Fibroblast of pulmonary artery (primary cell): ENCODE data around the gene SNX33.

Source experiments
- DNase-seq: peaks from one replicate; pipeline ENCODE4 v3.0.0-alpha.2; 2010; ENCODE audit warnings: low read depth
- H3K4me3 ChIP-seq: replicated peaks from 2 replicates; pipeline ENCODE4 v1.5.1; 2011; ENCODE audit warnings: low read depth, mild to moderate bottlenecking, control low read depth, low read length, moderate library complexity
- TF ChIP-seq, protein P1 (sequence below): IDR thresholded peaks from 2 replicates; pipeline ENCODE4 v1.5.1; 2011; ENCODE audit warnings: mild to moderate bottlenecking, control low read depth, low read length, inconsistent platforms; ENCODE audit errors: missing control alignments

Gene SNX33, protein sequence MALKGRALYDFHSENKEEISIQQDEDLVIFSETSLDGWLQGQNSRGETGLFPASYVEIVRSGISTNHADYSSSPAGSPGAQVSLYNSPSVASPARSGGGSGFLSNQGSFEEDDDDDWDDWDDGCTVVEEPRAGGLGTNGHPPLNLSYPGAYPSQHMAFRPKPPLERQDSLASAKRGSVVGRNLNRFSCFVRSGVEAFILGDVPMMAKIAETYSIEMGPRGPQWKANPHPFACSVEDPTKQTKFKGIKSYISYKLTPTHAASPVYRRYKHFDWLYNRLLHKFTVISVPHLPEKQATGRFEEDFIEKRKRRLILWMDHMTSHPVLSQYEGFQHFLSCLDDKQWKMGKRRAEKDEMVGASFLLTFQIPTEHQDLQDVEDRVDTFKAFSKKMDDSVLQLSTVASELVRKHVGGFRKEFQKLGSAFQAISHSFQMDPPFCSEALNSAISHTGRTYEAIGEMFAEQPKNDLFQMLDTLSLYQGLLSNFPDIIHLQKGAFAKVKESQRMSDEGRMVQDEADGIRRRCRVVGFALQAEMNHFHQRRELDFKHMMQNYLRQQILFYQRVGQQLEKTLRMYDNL

GRCh38 chr15:75647370-75648155 lies at the start of gene SNX33:
Gene SNX33 (plus strand): TSS chr15:75647912. CDS start chr15:75649103, 1,191 bp downstream.
- TF ChIP-seq, protein P1, sequence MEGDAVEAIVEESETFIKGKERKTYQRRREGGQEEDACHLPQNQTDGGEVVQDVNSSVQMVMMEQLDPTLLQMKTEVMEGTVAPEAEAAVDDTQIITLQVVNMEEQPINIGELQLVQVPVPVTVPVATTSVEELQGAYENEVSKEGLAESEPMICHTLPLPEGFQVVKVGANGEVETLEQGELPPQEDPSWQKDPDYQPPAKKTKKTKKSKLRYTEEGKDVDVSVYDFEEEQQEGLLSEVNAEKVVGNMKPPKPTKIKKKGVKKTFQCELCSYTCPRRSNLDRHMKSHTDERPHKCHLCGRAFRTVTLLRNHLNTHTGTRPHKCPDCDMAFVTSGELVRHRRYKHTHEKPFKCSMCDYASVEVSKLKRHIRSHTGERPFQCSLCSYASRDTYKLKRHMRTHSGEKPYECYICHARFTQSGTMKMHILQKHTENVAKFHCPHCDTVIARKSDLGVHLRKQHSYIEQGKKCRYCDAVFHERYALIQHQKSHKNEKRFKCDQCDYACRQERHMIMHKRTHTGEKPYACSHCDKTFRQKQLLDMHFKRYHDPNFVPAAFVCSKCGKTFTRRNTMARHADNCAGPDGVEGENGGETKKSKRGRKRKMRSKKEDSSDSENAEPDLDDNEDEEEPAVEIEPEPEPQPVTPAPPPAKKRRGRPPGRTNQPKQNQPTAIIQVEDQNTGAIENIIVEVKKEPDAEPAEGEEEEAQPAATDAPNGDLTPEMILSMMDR, result peak; percentile 29
- DNase-seq, result peak; percentile 92

GRCh38 chr15:75598361-75598760 lies 49.4 kb upstream of the SNX33 start:
- DNase-seq, result no peak
- TF ChIP-seq, protein P1, result no peak
- no peak overlapping the region for H3K4me3 ChIP-seq

More at GRCh38 chr15:75647370-75648155, at the start of gene SNX33:
- peak within 1 kb of the TSS; percentile 93 for H3K4me3 ChIP-seq

- no peak overlapping the region for H3K4me3 ChIP-seq
- TF ChIP-seq, protein P1, result no peak
- no peak for DNase-seq
Measured at GRCh38 chr15:75599401-75599800, 48.3 kb upstream of the SNX33 start.

DNA sequence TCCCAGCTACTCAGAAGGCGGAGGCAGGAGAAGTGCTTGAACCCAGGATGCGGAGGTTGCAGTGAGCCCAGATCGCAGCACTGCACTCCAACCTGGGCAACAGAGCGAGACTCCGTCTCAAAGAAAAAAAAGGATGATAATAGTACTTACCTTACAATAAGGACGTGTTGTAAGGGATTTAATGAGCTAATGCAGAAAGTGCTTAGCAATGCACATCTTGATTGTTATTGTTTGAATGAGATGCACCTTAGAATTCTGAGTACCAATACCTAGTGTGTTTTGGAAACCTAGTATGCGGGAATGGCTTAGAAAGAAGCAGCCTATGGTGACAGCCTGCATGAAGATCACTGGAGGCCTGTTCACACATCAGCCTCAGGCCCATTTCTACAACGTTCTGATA lies 41.7 kb upstream of the SNX33 start:
- H3K4me3 ChIP-seq, result no peak overlapping the region
- no peak for DNase-seq
- TF ChIP-seq, protein P1, result no peak

DNA sequence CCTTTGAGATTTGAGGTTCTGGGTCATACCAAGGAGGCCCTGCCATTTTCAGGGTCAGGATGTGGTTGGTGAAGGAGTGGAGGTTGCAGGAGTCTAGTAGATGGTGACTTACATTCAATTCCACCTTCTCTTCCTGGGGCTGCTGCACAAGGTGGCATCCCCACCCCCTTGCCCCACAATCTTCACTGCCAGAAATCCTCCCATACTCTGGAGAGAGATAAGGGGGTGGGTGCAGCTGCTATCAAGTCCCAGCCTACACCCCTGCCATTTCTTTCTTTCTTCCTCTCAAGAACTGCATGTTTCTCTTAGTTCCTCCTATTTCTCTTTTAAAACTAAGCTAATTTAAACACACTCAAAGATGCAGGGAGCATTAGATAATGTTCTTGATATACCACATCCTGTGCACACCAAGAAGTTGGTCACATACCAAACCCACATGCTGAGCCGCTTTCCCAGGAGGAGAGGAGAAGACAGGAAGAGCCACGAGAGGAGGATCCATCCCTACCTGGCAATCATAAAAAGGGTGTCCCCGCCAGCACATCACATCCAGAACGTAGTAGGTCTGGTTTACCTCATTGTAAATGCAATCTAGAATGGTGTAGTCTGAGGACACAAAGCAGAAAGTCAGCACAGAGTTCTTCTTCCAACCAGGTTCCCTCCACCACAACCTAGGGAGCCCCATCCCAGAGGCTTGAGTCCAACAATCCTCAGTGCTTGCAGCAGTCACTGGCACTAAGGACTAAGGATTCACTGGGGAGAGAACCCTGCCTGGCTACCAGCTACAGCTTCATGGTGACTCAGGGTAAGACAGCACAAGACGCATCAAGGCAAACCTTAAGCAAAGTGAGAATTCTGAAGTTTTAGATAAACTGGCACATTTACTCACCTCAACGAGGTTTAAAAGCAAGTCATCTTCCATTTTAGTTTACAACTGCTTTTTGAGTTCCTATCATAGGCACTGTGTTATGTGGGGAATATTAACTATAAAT lies 40.7 kb upstream of the SNX33 start:
- DNase-seq, result no peak
- TF ChIP-seq, protein P1, result no peak
- no peak overlapping the region for H3K4me3 ChIP-seq

DNA sequence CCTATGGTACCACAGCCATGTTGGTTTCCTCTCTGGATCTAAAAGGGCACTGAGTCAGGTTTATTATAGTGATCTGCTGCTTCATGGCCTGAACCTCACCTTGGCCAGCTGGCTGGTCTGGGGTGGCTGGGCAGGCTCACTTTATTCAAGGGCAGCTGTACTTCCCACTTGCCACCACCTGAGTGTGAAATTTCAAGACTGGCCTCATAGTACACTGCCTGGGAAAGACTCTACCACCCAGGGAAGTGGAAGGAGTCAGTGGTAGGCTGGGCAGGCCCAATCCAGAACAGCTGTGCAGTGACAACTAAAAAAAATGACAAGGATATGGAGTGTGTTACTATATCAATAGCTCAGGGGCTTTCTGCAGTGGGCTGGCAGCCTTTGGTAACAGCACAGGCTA lies 30.9 kb upstream of the SNX33 start:
- DNase-seq, result no peak
- no peak overlapping the region for H3K4me3 ChIP-seq
- TF ChIP-seq, protein P1, result no peak
